ENCODE measurements around the gene ERCC6L2.

Gene ERCC6L2

DNA sequence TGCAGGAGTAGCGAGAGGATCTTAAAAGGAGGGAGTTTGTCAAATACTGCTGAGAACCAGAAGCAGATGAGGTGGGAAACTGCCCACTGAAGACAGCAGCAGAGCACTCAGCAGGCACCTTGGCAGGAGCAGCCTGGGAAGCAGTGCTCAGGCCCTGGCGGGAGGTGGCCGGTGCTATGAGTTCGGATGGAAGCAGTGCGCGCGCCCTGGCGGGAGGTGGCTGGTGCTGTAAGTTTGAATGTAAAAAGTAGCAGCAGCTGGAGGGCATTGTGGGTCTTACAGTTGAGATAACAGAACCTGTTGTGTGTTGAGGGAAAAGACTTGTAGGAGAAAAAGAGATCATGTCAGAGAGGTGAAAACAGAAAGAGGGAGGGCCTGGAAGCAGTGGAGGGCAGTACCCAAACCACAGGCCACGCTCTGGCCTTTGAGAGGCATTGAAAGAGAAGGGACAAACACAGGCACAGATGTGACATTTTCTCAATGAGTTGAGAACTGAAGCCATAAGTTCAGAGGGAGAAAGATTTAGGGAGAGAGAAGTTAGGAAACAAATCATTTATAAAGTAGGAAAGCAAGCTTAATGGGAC lies 130.9 kb downstream of the ERCC6L2 start:
- TF ChIP-seq, protein P1, sequence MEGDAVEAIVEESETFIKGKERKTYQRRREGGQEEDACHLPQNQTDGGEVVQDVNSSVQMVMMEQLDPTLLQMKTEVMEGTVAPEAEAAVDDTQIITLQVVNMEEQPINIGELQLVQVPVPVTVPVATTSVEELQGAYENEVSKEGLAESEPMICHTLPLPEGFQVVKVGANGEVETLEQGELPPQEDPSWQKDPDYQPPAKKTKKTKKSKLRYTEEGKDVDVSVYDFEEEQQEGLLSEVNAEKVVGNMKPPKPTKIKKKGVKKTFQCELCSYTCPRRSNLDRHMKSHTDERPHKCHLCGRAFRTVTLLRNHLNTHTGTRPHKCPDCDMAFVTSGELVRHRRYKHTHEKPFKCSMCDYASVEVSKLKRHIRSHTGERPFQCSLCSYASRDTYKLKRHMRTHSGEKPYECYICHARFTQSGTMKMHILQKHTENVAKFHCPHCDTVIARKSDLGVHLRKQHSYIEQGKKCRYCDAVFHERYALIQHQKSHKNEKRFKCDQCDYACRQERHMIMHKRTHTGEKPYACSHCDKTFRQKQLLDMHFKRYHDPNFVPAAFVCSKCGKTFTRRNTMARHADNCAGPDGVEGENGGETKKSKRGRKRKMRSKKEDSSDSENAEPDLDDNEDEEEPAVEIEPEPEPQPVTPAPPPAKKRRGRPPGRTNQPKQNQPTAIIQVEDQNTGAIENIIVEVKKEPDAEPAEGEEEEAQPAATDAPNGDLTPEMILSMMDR (IDR thresholded peaks at IDR 0.05) = no peak

GRCh38 chr9:96006961-96007360 lies 131.5 kb downstream of the ERCC6L2 start:
- TF ChIP-seq, protein P1 (IDR thresholded peaks at IDR 0.05) = no peak

DNA sequence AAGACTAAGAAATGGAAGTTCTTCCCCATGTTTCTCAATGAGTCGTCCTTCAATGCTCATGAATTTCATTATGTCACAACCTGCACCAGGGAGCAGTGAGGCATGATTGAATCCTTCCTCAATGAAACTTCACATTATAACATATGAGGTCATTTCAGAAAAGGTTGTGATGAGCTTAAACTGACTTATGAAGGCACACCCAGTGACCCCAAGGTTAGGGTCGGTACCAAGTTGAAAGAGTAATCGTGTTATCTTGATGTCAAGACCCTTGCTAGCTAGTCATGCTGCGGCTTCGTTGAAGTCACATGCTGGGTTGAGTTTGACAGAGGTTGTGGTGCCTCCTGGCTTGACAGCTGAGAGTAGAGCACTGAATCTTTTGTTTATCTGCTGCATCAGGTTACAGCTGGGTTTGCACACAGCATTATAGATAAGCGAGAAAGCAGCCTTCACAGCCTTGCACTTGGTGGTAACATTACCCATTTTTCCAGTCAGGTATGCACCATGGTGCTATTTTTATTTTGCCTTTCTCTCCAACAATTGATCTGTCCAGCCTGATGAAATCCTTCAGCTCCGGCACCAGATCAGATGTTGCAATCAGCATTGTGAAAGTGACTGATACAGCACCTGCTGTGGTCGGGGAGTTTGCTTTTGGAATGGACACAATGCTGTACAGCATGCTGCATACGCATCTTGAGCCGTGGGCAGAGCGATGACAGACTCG lies 133.2 kb downstream of the ERCC6L2 start:
- TF ChIP-seq, protein P1 (IDR thresholded peaks at IDR 0.05) = no peak

DNA sequence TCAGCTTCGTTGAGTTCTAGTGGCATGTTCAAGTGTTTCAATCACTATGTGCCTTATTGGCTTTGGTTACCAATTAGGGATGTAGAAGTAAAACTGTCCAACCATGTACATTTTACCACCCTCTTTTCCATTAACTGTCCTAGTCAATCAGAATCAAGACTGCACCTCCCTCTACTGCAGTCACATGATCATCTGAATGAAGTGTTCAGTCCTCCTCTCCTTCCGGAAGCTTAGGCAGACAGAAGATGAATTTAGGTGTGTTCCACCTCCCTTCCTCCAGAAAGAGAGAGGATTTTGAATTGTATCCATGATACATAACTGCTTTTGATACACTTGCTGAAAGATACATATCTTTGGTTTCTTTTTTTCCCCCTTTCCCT lies 133.7 kb downstream of the ERCC6L2 start:
- TF ChIP-seq, protein P1 (IDR thresholded peaks at IDR 0.05) = no peak

DNA sequence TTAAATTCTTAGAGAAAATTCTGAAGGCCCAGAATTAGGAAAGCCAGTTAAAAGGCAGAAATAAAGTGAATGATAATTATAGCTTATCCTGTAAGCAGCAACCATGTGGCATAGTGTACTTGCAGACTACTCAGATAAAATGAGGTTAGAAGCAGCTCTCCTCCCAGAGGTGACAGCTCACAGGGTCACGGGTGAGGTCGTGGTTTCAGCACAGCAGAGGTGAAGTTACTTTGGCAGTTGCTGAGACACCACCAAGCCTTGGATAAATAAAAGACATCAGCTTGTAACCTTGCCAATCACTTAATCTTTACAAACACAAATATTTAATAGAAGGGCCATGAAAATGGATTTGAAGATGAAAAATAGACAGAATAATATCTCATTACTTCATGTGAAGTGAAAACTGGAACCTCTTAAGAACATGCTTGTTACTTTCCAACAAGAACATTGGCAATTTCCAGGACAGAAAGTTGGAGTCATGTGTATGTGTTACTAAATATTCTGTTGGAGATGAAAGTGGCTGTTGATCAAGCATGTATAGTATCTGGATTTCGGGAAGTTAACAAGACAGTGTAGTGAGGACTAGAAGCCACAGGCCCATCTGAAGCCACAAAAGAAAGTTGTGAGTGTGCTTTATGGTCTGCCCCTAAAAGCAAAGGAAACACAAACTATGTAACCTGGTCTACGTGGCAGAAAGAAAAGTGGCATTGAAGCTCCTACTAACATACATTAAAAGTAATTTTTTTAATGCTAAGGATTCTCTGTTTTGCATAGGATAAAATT lies 134.4 kb downstream of the ERCC6L2 start:
- TF ChIP-seq, protein P1 (IDR thresholded peaks at IDR 0.05) = no peak

GRCh38 chr9:96014078-96014477 lies 138.6 kb downstream of the ERCC6L2 start:
- TF ChIP-seq, protein P1 (IDR thresholded peaks at IDR 0.05) = no peak

- TF ChIP-seq, protein P1 (IDR thresholded peaks at IDR 0.05) = no peak
These were observed 140.6 kb downstream of the ERCC6L2 start for GRCh38 chr9:96015876-96016686.

Measured in LNCAP (cell line).